Measurements from ENCODE around the gene BBX. TPM values are rescaled to one million over a fixed set of nuclear protein-coding genes. Genes with fewer than 3 reads are reported as not detected.
A peak's percentile ranks its signal among the peaks of the same experiment; 100 is the strongest.

Gene BBX
- total RNA-seq, 1 donor, result 81.8 TPM

GRCh38 chr3:107523289-107523538 lies 452 bp downstream of the BBX start:
- TF ChIP-seq, protein P1, sequence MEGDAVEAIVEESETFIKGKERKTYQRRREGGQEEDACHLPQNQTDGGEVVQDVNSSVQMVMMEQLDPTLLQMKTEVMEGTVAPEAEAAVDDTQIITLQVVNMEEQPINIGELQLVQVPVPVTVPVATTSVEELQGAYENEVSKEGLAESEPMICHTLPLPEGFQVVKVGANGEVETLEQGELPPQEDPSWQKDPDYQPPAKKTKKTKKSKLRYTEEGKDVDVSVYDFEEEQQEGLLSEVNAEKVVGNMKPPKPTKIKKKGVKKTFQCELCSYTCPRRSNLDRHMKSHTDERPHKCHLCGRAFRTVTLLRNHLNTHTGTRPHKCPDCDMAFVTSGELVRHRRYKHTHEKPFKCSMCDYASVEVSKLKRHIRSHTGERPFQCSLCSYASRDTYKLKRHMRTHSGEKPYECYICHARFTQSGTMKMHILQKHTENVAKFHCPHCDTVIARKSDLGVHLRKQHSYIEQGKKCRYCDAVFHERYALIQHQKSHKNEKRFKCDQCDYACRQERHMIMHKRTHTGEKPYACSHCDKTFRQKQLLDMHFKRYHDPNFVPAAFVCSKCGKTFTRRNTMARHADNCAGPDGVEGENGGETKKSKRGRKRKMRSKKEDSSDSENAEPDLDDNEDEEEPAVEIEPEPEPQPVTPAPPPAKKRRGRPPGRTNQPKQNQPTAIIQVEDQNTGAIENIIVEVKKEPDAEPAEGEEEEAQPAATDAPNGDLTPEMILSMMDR (IDR thresholded peaks at IDR 0.05; ENCODE audit: insufficient read depth, low read length), result no peak
- DNase-seq (ENCODE audit: low read depth), result no peak
- peak overlapping the region; percentile 87 for H3K4me3 ChIP-seq (ENCODE audit: low read depth, low read length)

DNA sequence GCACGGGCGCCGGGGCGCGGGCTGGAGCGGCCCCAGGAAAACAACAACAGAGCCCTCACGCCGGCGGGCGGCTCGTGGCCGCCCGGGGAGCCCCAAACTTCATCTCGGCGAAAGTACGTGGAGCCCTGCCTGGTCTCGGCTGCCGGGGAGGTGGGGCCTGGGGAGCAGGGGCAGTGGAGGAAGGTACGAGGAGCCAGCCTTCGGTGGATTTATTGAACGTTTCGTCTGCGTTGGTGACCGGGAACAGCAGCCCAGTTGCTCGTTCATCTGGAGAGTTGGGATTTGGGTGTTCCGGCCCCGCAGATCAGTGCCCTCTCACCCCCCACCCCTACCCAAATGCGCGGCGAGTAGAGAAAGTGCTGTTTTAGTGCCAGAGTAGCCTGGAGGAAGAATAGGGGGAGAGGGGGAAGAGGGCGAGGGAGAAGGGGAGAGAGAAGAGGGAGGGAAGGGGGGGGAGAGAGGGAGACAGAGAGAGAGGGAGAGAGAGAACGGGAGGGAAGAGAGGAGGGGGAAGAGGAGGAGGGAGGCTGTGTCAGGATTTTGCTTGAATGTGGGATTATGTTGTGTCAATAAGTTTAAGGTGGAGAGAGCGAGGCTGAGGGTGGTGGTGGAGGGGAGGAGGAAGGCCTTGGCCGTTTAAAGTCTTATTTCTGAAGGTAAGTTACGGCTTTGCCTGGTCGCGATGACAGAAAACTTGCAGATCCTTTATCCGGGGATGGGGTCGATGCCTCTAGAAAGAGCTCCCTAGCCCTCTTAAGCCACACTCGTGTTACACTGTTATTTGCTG lies 970 bp downstream of the BBX start:
- DNase-seq (ENCODE audit: low read depth), result peak; percentile 47
- TF ChIP-seq, protein P1 (IDR thresholded peaks at IDR 0.05; ENCODE audit: insufficient read depth, low read length), result no peak
- H3K4me3 ChIP-seq (ENCODE audit: low read depth, low read length), result peak overlapping the region; percentile 87

- peak overlapping the region; percentile 87 for H3K4me3 ChIP-seq (ENCODE audit: low read depth, low read length)
- DNase-seq (ENCODE audit: low read depth), result peak; percentile 34
- TF ChIP-seq, protein P1 (IDR thresholded peaks at IDR 0.05; ENCODE audit: insufficient read depth, low read length), result no peak
Observed at GRCh38 chr3:107524326-107524840, 1.6 kb downstream of the BBX start.

DNA sequence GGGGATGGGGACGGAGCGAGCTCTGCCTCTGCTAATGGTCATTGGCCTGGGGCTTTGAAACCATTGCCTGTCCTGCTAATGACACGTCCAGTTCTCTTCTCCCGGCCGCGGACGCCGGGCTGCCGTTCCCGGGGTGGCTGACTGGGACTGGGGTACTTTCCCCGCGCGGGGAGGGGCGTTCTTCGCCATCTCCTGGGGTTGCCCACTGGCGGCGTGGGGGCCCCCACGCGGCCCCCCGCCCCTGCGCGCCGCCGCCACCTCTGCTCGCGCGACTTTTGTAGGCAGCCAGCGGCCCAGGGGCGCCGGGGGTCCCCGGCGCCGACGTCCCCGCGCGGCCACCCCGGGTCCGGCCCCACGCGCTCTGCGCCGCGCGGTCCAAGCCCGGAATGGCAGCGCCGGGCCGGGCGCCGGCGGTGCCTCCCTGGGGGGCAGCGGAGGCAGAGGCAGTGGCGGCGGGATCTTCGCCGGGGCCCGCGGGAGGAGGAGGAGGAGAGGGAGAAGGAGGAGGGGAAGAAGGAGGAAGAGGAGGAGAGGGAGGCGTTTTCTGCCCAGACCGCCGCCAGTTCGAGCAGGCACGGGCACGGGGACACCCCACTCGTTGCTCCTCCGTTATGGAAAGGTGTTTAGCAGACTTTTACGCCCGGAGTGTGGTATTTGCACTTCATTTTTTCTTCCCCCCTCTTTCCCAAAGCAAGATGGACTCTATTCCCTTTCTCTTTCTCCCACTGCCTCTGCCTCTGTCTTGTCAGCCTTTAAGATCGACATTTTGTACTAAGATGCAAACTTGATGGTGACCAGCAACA lies 2.3 kb downstream of the BBX start:
- TF ChIP-seq, protein P1 (IDR thresholded peaks at IDR 0.05; ENCODE audit: insufficient read depth, low read length), result no peak
- peak overlapping the region; percentile 87 for H3K4me3 ChIP-seq (ENCODE audit: low read depth, low read length)
- DNase-seq (ENCODE audit: low read depth), result peak; percentile 31

GRCh38 chr3:107525644-107526305 lies 3.0 kb downstream of the BBX start:
- TF ChIP-seq, protein P1 (IDR thresholded peaks at IDR 0.05; ENCODE audit: insufficient read depth, low read length), result no peak
- DNase-seq (ENCODE audit: low read depth), result peak; percentile 5
- H3K4me3 ChIP-seq (ENCODE audit: low read depth, low read length), result peak overlapping the region; percentile 87

DNA sequence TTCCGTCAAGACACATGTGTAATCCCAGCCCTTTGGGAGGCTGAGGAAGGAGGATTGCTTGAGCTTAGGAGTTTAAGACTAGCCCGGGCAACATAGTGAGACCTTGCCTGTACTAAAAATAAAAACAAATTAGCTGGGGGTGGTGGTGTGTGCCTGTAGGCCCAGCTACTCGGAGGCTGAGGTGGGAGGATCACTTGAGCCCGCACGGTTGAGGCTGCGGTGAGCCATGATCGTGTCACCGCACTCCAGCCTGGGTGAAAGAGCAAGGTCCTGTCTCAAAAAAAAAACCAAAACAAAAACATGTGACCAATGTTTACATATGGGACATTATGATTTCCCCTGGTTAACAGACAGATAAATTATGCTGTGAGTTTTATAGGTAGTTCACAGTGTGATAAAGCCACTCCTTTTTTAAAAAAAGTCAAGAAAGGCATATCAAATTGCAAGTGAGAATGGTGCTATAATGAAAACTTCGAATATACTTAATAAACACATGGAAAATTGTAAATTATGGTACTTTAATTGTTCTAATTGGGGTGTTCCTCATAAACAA lies 9.2 kb downstream of the BBX start:
- TF ChIP-seq, protein P1 (IDR thresholded peaks at IDR 0.05; ENCODE audit: insufficient read depth, low read length), result no peak
- H3K4me3 ChIP-seq (ENCODE audit: low read depth, low read length), result no peak overlapping the region
- DNase-seq (ENCODE audit: low read depth), result no peak
